HCT116 (cell line): Measurements from ENCODE around the gene CLCN1.

Experiments used
- ATF3 ChIP-seq: IDR thresholded peaks from 2 replicates; pipeline ENCODE4 v1.6.1; 2012
- CBX3 ChIP-seq: IDR thresholded peaks from 2 replicates; pipeline ENCODE4 v1.6.1; 2012; ENCODE audit warnings: low read depth
- CTCF ChIP-seq, 3 experiments: fragments of 200-600 bp in 1 of 3; sonication (generic) in 1 of 3; IDR thresholded peaks in 2 of 3; conservative IDR thresholded peaks in 1 of 3; 2 replicates each; pipeline ENCODE4 v1.5.1; 2012 to 2017; ENCODE audit warnings: low read depth in 2 of 3, low read length in 2 of 3, antibody characterized with exemption in 1 of 3, borderline replicate concordance in 1 of 3, control low read depth in 1 of 3, mild to moderate bottlenecking in 1 of 3, mixed read lengths in 1 of 3, mixed run types in 1 of 3, moderate library complexity in 1 of 3; ENCODE audit not compliant: insufficient read depth in 1 of 3
- EZH2 ChIP-seq: fragments of 200-600 bp; sonication (generic); IDR thresholded peaks from 2 replicates; pipeline ENCODE4 v1.6.1; 2017; ENCODE audit warnings: antibody characterized with exemption, mixed run types
- FOSL1 ChIP-seq: IDR thresholded peaks from 2 replicates; pipeline ENCODE4 v1.6.1; 2012; ENCODE audit warnings: low read depth
- JUND ChIP-seq: IDR thresholded peaks from 2 replicates; pipeline ENCODE4 v1.6.1; 2012
- MAX ChIP-seq: IDR thresholded peaks from 2 replicates; pipeline ENCODE4 v1.6.1; 2012
- POLR2A ChIP-seq: IDR thresholded peaks from 2 replicates; pipeline ENCODE4 v1.7.0; 2011; ENCODE audit warnings: borderline replicate concordance; ENCODE audit not compliant: insufficient read depth, insufficient read length; ENCODE audit errors: extremely low read depth
- POLR2AphosphoS5 ChIP-seq: IDR thresholded peaks from 2 replicates; pipeline ENCODE4 v1.6.1; 2011; ENCODE audit warnings: mild to moderate bottlenecking, low read depth, low read length, moderate library complexity
- RAD21 ChIP-seq: IDR thresholded peaks from 2 replicates; pipeline ENCODE4 v1.6.1; 2012; ENCODE audit warnings: low read depth, mild to moderate bottlenecking
- SRF ChIP-seq: IDR thresholded peaks from 2 replicates; pipeline ENCODE4 v1.6.1; 2012; ENCODE audit warnings: low read depth
- YY1 ChIP-seq: IDR thresholded peaks from 2 replicates; pipeline ENCODE4 v1.6.1; 2011; ENCODE audit warnings: low read length, low read depth, moderate library complexity, mild to moderate bottlenecking; ENCODE audit not compliant: insufficient replicate concordance; ENCODE audit errors: extremely low read depth

GRCh38 chr7:143321734-143322133 lies 5.8 kb downstream of the CLCN1 start:
- TF ChIP-seq SRF (no peak), POLR2A (no peak), ATF3 (no peak), POLR2AphosphoS5 (no peak), CTCF (IDR thresholded peaks at IDR 0.05 in 2 of 3, conservative IDR thresholded peaks at IDR 0.05 in 1 of 3; ENCODE audit: borderline replicate concordance in 1 of 3, insufficient read depth in 1 of 3, low read depth in 2 of 3, low read length in 2 of 3) (peak; percentile 35 to 83 (median 49); a peak in 5 of 6 replicates), EZH2 (no peak), CBX3 (no peak), JUND (no peak), RAD21 (peak; percentile 88), YY1 (no peak), FOSL1 (no peak), MAX (no peak)
